NCI-H1436 (cell line): ENCODE measurements around the gene TMEM236.

ENCODE experiments used
- DNase-seq: peaks from one replicate; lab custom pipeline; 2025; lab: John Stamatoyannopoulos, UW

The TMEM236 gene

GRCh38 chr10:17820943-17821342, 68.9 kb downstream of the TMEM236 start:
- DNase-seq: no peak

- DNase-seq: no peak
Measured at GRCh38 chr10:17821893-17822292, 69.9 kb downstream of the TMEM236 start.

- no peak for DNase-seq
Measured at GRCh38 chr10:17831341-17831740, 79.3 kb downstream of the TMEM236 start.

- no peak for DNase-seq
Measured at GRCh38 chr10:17831896-17832295, 79.9 kb downstream of the TMEM236 start.

- no peak for DNase-seq
Measured at GRCh38 chr10:17833656-17834055, 81.7 kb downstream of the TMEM236 start.

- DNase-seq: no peak
Measured at GRCh38 chr10:17835688-17836087, 83.7 kb downstream of the TMEM236 start.

- DNase-seq: no peak
Measured at GRCh38 chr10:17836942-17837341, 84.9 kb downstream of the TMEM236 start.

GRCh38 chr10:17838080-17838648, 86.2 kb downstream of the TMEM236 start:
- no peak for DNase-seq

GRCh38 chr10:17841050-17841449, 89.0 kb downstream of the TMEM236 start:
- DNase-seq: no peak

GRCh38 chr10:17842641-17843040, 90.6 kb downstream of the TMEM236 start:
- DNase-seq: no peak

- DNase-seq: no peak
Measured at GRCh38 chr10:17847585-17848296, 95.7 kb downstream of the TMEM236 start.

GRCh38 chr10:17848646-17849045, 96.6 kb downstream of the TMEM236 start:
- no peak for DNase-seq
